ENCODE data around the gene PROSER2. TPM values are rescaled to one million over a fixed set of nuclear protein-coding genes. Genes with fewer than 3 reads are reported as not detected.

PROSER2 gene
- total and polyA plus RNA-seq, 2 of the 13 experiments (the other 11 are each of a cell fraction or from before 2014, with no cell fraction given) = 6.9 to 7.7 TPM

DNA sequence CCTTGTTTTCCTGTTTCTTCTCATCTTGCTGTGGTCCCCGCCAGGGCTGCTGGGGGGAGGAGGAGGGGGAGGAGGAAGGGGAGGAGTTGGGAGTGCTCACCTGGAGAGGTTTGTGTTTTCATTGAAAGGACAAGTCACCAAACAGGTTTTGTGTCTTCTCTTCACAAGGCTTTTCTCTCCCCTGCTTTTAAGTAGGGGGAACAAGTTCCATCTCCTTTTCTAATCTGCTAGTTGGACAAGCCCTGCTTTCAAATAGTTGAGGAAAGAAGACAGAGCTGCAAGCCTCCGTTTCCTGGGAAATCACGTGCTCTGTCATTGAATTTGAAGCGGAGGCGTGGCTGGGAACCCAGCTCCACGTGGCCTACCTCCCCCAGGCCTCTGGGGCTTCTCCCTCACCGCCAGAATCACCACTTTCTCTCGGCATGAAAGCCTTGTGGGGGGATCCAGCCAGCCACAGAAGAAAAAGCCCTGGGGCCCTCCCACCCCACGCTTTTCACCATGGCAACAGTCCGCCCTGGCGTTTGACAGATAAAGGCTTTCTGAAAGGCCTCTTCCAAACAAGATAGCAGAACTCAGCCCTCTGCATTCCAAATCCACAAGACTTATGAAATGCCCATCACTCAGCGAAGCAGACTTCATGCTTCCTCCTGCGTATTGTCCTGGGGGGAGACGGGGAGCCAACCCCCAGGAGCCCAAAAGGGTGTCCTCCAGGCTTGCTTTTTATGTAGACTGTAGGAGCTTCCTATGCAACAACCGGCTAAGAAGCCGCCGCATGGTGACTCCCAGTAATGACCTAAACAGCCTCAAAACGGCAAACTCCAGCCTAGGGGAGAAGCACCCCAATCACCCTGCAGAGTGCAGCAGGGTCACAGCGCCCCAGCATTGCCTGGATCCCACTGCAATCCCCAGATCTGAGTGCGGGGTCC, 51.7 kb downstream of the PROSER2 start (continued):
- TF ChIP-seq, protein P1, sequence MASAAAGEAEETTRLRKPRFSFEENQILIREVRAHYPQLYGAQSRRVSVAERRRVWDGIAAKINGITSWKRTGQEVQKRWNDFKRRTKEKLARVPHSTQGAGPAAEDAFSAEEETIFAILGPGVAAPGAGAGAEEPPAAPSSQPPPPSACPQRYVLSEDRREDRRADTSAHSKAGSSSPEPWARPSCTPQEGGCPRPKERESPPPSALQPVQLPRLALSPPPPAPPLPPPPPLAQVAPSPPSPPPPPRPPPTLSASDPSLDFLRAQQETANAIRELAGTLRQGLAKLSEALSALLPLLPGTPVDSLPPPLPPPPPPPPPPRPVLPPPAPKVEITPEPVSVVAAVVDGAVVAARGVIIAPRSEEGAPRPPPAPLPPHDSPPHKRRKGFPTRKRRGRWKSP (CRISPR knock-in tag; IDR thresholded peaks at IDR 0.05) = peak; percentile 79
- no peak for TF ChIP-seq ZNF329 (CRISPR knock-in tag; IDR thresholded peaks at IDR 0.05; ENCODE audit: low read depth)
- no peak for TF ChIP-seq RARG (CRISPR knock-in tag; IDR thresholded peaks at IDR 0.05; ENCODE audit: low read depth)
- 0 out of 2 replicates have a peak, but pooled peaks have one; percentile 31 for TF ChIP-seq HMG20A (CRISPR knock-in tag; IDR thresholded peaks at IDR 0.05; ENCODE audit: borderline replicate concordance)
- no peak for TF ChIP-seq NONO (IDR thresholded peaks at IDR 0.05)
- no peak for TF ChIP-seq NONO (CRISPR knock-in tag; conservative IDR thresholded peaks at IDR 0.05)
- peak; percentile 77 for TF ChIP-seq ZNF781 (CRISPR knock-in tag; IDR thresholded peaks at IDR 0.05; ENCODE audit: borderline replicate concordance, not compliant biosample characterization)
- no peak for TF ChIP-seq ZNF644 (CRISPR knock-in tag; IDR thresholded peaks at IDR 0.05; ENCODE audit: low read depth)
- TF ChIP-seq, protein P2, sequence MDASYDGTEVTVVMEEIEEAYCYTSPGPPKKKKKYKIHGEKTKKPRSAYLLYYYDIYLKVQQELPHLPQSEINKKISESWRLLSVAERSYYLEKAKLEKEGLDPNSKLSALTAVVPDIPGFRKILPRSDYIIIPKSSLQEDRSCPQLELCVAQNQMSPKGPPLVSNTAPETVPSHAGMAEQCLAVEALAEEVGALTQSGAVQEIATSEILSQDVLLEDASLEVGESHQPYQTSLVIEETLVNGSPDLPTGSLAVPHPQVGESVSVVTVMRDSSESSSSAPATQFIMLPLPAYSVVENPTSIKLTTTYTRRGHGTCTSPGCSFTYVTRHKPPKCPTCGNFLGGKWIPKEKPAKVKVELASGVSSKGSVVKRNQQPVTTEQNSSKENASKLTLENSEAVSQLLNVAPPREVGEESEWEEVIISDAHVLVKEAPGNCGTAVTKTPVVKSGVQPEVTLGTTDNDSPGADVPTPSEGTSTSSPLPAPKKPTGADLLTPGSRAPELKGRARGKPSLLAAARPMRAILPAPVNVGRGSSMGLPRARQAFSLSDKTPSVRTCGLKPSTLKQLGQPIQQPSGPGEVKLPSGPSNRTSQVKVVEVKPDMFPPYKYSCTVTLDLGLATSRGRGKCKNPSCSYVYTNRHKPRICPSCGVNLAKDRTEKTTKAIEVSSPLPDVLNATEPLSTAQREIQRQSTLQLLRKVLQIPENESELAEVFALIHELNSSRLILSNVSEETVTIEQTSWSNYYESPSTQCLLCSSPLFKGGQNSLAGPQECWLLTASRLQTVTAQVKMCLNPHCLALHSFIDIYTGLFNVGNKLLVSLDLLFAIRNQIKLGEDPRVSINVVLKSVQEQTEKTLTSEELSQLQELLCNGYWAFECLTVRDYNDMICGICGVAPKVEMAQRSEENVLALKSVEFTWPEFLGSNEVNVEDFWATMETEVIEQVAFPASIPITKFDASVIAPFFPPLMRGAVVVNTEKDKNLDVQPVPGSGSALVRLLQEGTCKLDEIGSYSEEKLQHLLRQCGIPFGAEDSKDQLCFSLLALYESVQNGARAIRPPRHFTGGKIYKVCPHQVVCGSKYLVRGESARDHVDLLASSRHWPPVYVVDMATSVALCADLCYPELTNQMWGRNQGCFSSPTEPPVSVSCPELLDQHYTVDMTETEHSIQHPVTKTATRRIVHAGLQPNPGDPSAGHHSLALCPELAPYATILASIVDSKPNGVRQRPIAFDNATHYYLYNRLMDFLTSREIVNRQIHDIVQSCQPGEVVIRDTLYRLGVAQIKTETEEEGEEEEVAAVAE (CRISPR knock-in tag; IDR thresholded peaks at IDR 0.05; ENCODE audit: borderline replicate concordance) = peak; percentile 79; the same call in 1 of the 2 replicates
- no peak for TF ChIP-seq MAFF (IDR thresholded peaks at IDR 0.05; ENCODE audit: low read depth, low read length)
- TF ChIP-seq, protein P3, sequence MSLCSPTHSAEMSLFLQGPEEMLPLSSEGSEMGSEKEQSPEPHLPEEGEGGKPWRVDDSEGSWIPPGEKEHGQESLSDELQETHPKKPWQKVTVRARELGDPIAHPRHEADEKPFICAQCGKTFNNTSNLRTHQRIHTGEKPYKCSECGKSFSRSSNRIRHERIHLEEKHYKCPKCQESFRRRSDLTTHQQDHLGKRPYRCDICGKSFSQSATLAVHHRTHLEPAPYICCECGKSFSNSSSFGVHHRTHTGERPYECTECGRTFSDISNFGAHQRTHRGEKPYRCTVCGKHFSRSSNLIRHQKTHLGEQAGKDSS (CRISPR knock-in tag; IDR thresholded peaks at IDR 0.05; ENCODE audit: borderline replicate concordance, low read depth) = no peak
- 0 out of 2 replicates have a peak, but pooled peaks have one; percentile 64 for TF ChIP-seq ZNF567 (CRISPR knock-in tag; IDR thresholded peaks at IDR 0.05; ENCODE audit: borderline replicate concordance)
- TF ChIP-seq, protein P4, sequence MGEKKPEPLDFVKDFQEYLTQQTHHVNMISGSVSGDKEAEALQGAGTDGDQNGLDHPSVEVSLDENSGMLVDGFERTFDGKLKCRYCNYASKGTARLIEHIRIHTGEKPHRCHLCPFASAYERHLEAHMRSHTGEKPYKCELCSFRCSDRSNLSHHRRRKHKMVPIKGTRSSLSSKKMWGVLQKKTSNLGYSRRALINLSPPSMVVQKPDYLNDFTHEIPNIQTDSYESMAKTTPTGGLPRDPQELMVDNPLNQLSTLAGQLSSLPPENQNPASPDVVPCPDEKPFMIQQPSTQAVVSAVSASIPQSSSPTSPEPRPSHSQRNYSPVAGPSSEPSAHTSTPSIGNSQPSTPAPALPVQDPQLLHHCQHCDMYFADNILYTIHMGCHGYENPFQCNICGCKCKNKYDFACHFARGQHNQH (CRISPR knock-in tag; IDR thresholded peaks at IDR 0.05) = peak; percentile 89
- no peak for TF ChIP-seq SYNCRIP (IDR thresholded peaks at IDR 0.05; ENCODE audit: insufficient read depth, low read depth, low read length)
- TF ChIP-seq TBX2 (CRISPR knock-in tag; IDR thresholded peaks at IDR 0.05; ENCODE audit: borderline replicate concordance) = no peak
- peak; percentile 50; the same call in 1 of the 2 replicates for TF ChIP-seq ZBTB20 (CRISPR knock-in tag; IDR thresholded peaks at IDR 0.05; ENCODE audit: borderline replicate concordance, low read depth)
- no peak for TF ChIP-seq MLLT10 (CRISPR knock-in tag; IDR thresholded peaks at IDR 0.05)
- no peak for TF ChIP-seq ZNF569 (CRISPR knock-in tag; IDR thresholded peaks at IDR 0.05; ENCODE audit: borderline replicate concordance)
- 0 out of 2 replicates have a peak, but pooled peaks have one; percentile 27 for TF ChIP-seq ETV5 (CRISPR knock-in tag; IDR thresholded peaks at IDR 0.05; ENCODE audit: borderline replicate concordance)
- TF ChIP-seq ZMYM2 (CRISPR knock-in tag; IDR thresholded peaks at IDR 0.05) = no peak
- no peak for TF ChIP-seq KDM6A (CRISPR knock-in tag; IDR thresholded peaks at IDR 0.05; ENCODE audit: low read depth)

Data from HepG2 (cell line).